ENCODE measurements around the gene ANAPC1.

ANAPC1 gene

GRCh38 chr2:111903930-111904439 is 20.0 kb upstream of the ANAPC1 start:
- DNase-seq (ENCODE audit: low read depth in 2 of 2): no peak
- no peak overlapping the region for H3K4me3 ChIP-seq (replicated peaks in 1 of 2; ENCODE audit: low read depth in 2 of 2, low read length in 2 of 2)
- TF ChIP-seq CTCF (IDR thresholded peaks at IDR 0.05; ENCODE audit: low read depth, low read length): no peak

- no peak overlapping the region for H3K4me3 ChIP-seq (replicated peaks in 1 of 2; ENCODE audit: low read depth in 2 of 2, low read length in 2 of 2)
- no peak for DNase-seq (ENCODE audit: low read depth in 2 of 2)
- no peak for TF ChIP-seq CTCF (IDR thresholded peaks at IDR 0.05; ENCODE audit: low read depth, low read length)
Observed at GRCh38 chr2:111903516-111903915, 19.5 kb upstream of the ANAPC1 start.

- no peak overlapping the region for H3K4me3 ChIP-seq (replicated peaks in 1 of 2; ENCODE audit: low read depth in 2 of 2, low read length in 2 of 2)
- DNase-seq (ENCODE audit: low read depth in 2 of 2): peak; percentile 49 to 52
Observed at GRCh38 chr2:111900859-111901258, 16.9 kb upstream of the ANAPC1 start.

GRCh38 chr2:111898703-111899514 is 14.9 kb upstream of the ANAPC1 start:
- DNase-seq (ENCODE audit: low read depth in 2 of 2): peak in 1 of 2 donors; percentile 12
- TF ChIP-seq CTCF (IDR thresholded peaks at IDR 0.05; ENCODE audit: low read depth, low read length): no peak

More at GRCh38 chr2:111900859-111901258, 16.9 kb upstream of the ANAPC1 start:
- TF ChIP-seq CTCF (IDR thresholded peaks at IDR 0.05; ENCODE audit: low read depth, low read length): peak; percentile 41

GRCh38 chr2:111897924-111898702 is 14.1 kb upstream of the ANAPC1 start, which contains the start of gene MERTK:
Gene MERTK (plus strand): TSS chr2:111898607. CDS start chr2:111898736, 129 bp downstream.
- DNase-seq (ENCODE audit: low read depth in 2 of 2): peak; percentile 29 to 85
- peak within 1 kb of the TSS; percentile 57 to 60 for H3K4me3 ChIP-seq (replicated peaks in 1 of 2; ENCODE audit: low read depth in 2 of 2, low read length in 2 of 2)
- peak; percentile 31 for TF ChIP-seq CTCF (IDR thresholded peaks at IDR 0.05; ENCODE audit: low read depth, low read length)

More at GRCh38 chr2:111898703-111899514, 14.9 kb upstream of the ANAPC1 start:
- peak overlapping the region; percentile 44 to 59 for H3K4me3 ChIP-seq (replicated peaks in 1 of 2; ENCODE audit: low read depth in 2 of 2, low read length in 2 of 2)

- no peak for TF ChIP-seq CTCF (IDR thresholded peaks at IDR 0.05; ENCODE audit: low read depth, low read length)
- no peak for DNase-seq (ENCODE audit: low read depth in 2 of 2)
- H3K4me3 ChIP-seq (replicated peaks in 1 of 2; ENCODE audit: low read depth in 2 of 2, low read length in 2 of 2): peak overlapping the region; percentile 57 to 60
Observed at GRCh38 chr2:111897630-111897923, 13.6 kb upstream of the ANAPC1 start.
